ENCODE measurements around the gene COMMD1.

COMMD1 gene

GRCh38 chr2:62101886-62102285 lies 196.4 kb downstream of the COMMD1 start:
- no peak for DNase-seq (ENCODE audit: low read depth)
- H3K4me3 ChIP-seq (ENCODE audit: low read length), result no peak overlapping the region
- no peak for TF ChIP-seq CTCF (conservative IDR thresholded peaks at IDR 0.05; ENCODE audit: low read length)

- H3K4me3 ChIP-seq (ENCODE audit: low read length), result no peak overlapping the region
- TF ChIP-seq CTCF (conservative IDR thresholded peaks at IDR 0.05; ENCODE audit: low read length), result no peak
- no peak for DNase-seq (ENCODE audit: low read depth)
Observed at GRCh38 chr2:62102402-62102920, 197.0 kb downstream of the COMMD1 start.

GRCh38 chr2:62109554-62109953 lies 204.1 kb downstream of the COMMD1 start:
- DNase-seq (ENCODE audit: low read depth), result no peak
- TF ChIP-seq CTCF (conservative IDR thresholded peaks at IDR 0.05; ENCODE audit: low read length), result no peak
- no peak overlapping the region for H3K4me3 ChIP-seq (ENCODE audit: low read length)

- H3K4me3 ChIP-seq (ENCODE audit: low read length), result no peak overlapping the region
- no peak for TF ChIP-seq CTCF (conservative IDR thresholded peaks at IDR 0.05; ENCODE audit: low read length)
- DNase-seq (ENCODE audit: low read depth), result no peak
Observed at GRCh38 chr2:62110415-62111025, 205.0 kb downstream of the COMMD1 start.

GRCh38 chr2:62112179-62112578 lies 206.7 kb downstream of the COMMD1 start:
- DNase-seq (ENCODE audit: low read depth), result peak; percentile 56
- TF ChIP-seq CTCF (conservative IDR thresholded peaks at IDR 0.05; ENCODE audit: low read length), result no peak
- no peak overlapping the region for H3K4me3 ChIP-seq (ENCODE audit: low read length)

DNA sequence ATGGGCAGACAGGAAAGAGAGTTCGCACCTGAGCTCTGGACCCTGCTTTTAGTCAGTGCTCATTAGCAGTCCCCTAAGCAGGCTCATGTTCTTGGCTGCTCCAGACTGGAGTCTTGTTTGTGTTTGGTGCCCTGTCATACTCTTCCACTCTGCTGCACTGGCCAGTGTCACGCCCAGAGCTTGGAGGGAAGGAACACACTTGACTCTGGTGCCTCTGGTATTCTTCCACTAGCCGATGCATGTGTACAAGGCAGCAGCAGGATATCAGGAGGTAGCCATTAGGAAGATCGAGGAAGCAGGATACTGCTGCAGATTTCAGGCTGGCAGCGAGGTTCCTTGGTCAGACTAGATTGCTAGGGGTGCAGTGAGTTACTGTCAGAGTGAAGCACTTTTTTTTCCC lies 209.1 kb downstream of the COMMD1 start:
- no peak for DNase-seq (ENCODE audit: low read depth)
- H3K4me3 ChIP-seq (ENCODE audit: low read length), result no peak overlapping the region
- no peak for TF ChIP-seq CTCF (conservative IDR thresholded peaks at IDR 0.05; ENCODE audit: low read length)

- no peak overlapping the region for H3K4me3 ChIP-seq (ENCODE audit: low read length)
- no peak for TF ChIP-seq CTCF (conservative IDR thresholded peaks at IDR 0.05; ENCODE audit: low read length)
- no peak for DNase-seq (ENCODE audit: low read depth)
Observed at GRCh38 chr2:62116983-62117382, 211.5 kb downstream of the COMMD1 start.

Measured in AG10803 (cell line).